Stomach smooth muscle (tissue), 2 donors: ENCODE measurements around the gene SFTPB.

Experiments used
- H3K27ac ChIP-seq: one replicate; pipeline ENCODE4 v1.7.0; 2013; ENCODE audit warnings: mild to moderate bottlenecking, low read length, inconsistent platforms
- H3K27me3 ChIP-seq, 2 donors: one replicate each; pipeline ENCODE4 v1.7.0; 2013; ENCODE audit warnings: low read length in 2 of 2; ENCODE audit not compliant: insufficient read depth in 2 of 2, control insufficient read depth in 1 of 2
- H3K36me3 ChIP-seq, 2 donors: one replicate each; pipeline ENCODE4 v1.7.0; 2013; ENCODE audit warnings: low read length in 2 of 2; ENCODE audit not compliant: control insufficient read depth in 2 of 2, insufficient read depth in 2 of 2
- H3K4me1 ChIP-seq: one replicate; pipeline ENCODE4 v1.7.0; 2013; ENCODE audit warnings: low read length; ENCODE audit not compliant: control insufficient read depth, insufficient read depth
- H3K4me3 ChIP-seq, 2 donors: one replicate each; pipeline ENCODE4 v1.7.0; 2013; ENCODE audit warnings: low read length in 2 of 2
- H3K9ac ChIP-seq, 2 donors: one replicate each; pipeline ENCODE4 v1.7.0; 2013; ENCODE audit warnings: low read length in 2 of 2, mild to moderate bottlenecking in 1 of 2
- H3K9me3 ChIP-seq, 2 donors: one replicate each; pipeline ENCODE4 v1.7.0; 2013; ENCODE audit warnings: low read length in 2 of 2; ENCODE audit not compliant: control insufficient read depth in 2 of 2
- donor health status: healthy.
- donor health status: Pancreatic carcinoma.

SFTPB gene

GRCh38 chr2:85611705-85612587, 56.1 kb downstream of the SFTPB start, which contains the start of gene C2orf68:
Gene C2orf68 (minus strand): TSS chr2:85612066. CDS start chr2:85611984, 82 bp downstream.
- Histone ChIP-seq H3K9me3 (no peaks in the 10 kb centered on the region), H3K27me3 (no peaks in the 10 kb centered on the region), H3K36me3 (peaks cover 10 to 17% of the 10 kb centered on the region in 2 donors), H3K9ac (peak within 1 kb of the TSS; percentile 80 to 81), H3K4me1 (peaks cover 19% of the 10 kb centered on the region), H3K4me3 (peak within 1 kb of the TSS; percentile 79 to 91), H3K27ac (peak within 1 kb of the TSS; percentile 67)

DNA sequence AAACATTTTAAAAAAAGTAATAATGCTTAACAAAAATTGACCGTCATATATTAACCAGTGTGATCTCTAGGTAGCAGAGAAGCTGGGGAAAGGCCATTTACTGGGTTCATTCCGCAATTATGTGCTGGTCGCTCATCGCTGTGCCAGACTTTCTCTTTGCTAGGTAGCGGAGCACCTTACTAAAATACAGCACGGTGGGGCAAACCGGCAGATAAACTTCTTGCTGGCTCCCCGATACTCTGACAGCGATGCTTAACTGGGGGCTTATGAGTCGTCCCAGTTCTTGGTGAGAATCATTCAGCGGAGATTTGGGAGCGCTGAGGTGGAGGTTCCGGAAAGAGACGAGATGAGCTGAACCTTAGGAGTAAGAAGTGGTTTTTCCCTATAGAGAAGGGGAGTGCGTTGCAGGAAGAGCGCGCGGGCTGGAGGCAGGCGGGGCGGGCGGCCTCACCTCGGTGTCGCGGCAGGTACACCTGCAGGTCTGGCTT, 56.7 kb downstream of the SFTPB start:
- peak overlapping the region; percentile 79 to 91 for H3K4me3 ChIP-seq
- H3K27me3 ChIP-seq = no peaks in the 10 kb centered on the region
- H3K9ac ChIP-seq = peak overlapping the region; percentile 80 to 81
- peaks cover 10 to 17% of the 10 kb centered on the region in 2 donors for H3K36me3 ChIP-seq
- peaks cover 17% of the 10 kb centered on the region for H3K4me1 ChIP-seq
- peak overlapping the region; percentile 67 for H3K27ac ChIP-seq
- H3K9me3 ChIP-seq = no peaks in the 10 kb centered on the region
